Kidney (tissue), 14 donors: Measurements from ENCODE around the gene GNL1. TPM values are rescaled to one million over a fixed set of nuclear protein-coding genes. Genes with fewer than 3 reads are reported as not detected.

Experiments used
- DNase-seq, 5 donors: peaks; one replicate each; pipeline ENCODE4 v3.0.0-alpha.2; 2013 to 2020
- FAIRE-seq: peaks from 2 replicates; lab custom pipeline; 2012; peaks lifted over from hg19 to GRCh38; lab: Jason Lieb, UNC
- H3K27ac ChIP-seq, 2 donors: one replicate each; pipeline ENCODE4 v1.7.0; 2013; ENCODE audit warnings: low read depth in 2 of 2, low read length in 2 of 2, inconsistent platforms in 1 of 2
- H3K27me3 ChIP-seq: one replicate; pipeline ENCODE4 v1.7.1; 2013; ENCODE audit warnings: low read length, inconsistent platforms; ENCODE audit not compliant: control insufficient read depth, insufficient read depth
- H3K36me3 ChIP-seq, 3 donors: one replicate each; pipeline versions ENCODE4 v1.7.0 to v1.7.1; 2013; ENCODE audit warnings: low read length in 3 of 3, control low read depth in 1 of 3, inconsistent platforms in 1 of 3; ENCODE audit not compliant: insufficient read depth in 3 of 3, control insufficient read depth in 2 of 3
- H3K4me1 ChIP-seq, 3 donors: one replicate each; pipeline versions ENCODE4 v1.7.0 to v1.7.1; 2013; ENCODE audit warnings: low read length in 3 of 3, inconsistent platforms in 1 of 3, low read depth in 1 of 3; ENCODE audit not compliant: control insufficient read depth in 2 of 3, insufficient read depth in 2 of 3
- H3K4me3 ChIP-seq, 3 donors: one replicate each; pipeline versions ENCODE4 v1.7.0 to v1.8.1; 2013; ENCODE audit warnings: low read length in 3 of 3, control low read depth in 1 of 3, inconsistent platforms in 1 of 3
- H3K9ac ChIP-seq, 3 donors: one replicate each; pipeline versions ENCODE4 v1.7.0 to v1.7.1; 2013; ENCODE audit warnings: low read length in 3 of 3, control low read depth in 1 of 3, inconsistent platforms in 1 of 3
- H3K9me3 ChIP-seq, 3 donors: one replicate each; pipeline versions ENCODE4 v1.7.0 to v1.7.1; 2013; ENCODE audit warnings: low read length in 3 of 3, control low read depth in 1 of 3, inconsistent platforms in 1 of 3; ENCODE audit not compliant: control insufficient read depth in 2 of 3, insufficient read depth in 1 of 3
- CTCF ChIP-seq: IDR thresholded peaks from 3 replicates; pipeline ENCODE4 v1.5.1; 2012; ENCODE audit warnings: mild to moderate bottlenecking, moderate library complexity, borderline replicate concordance; ENCODE audit not compliant: insufficient read depth; ENCODE audit errors: extremely low read depth
- intact Hi-C: fragments of 100-400 bp; cut with DNase I; formaldehyde crosslinking; loops from one replicate; pipeline ENCODE4 v1.11.1; 2022
- microRNA-seq: library from miRNA; unstranded; fragments of <30 nt; microRNA quantifications from one replicate; pipeline ENCODE4 v1.2.0, GENCODE V29; 2020
- polyA plus RNA-seq: library from polyadenylated mRNA; stranded (reverse); fragments of 350-450 nt; fragmentation: Illumina TruSeq; extraction: RNeasy Lipid Tissue Mini Kit (QIAGEN cat#74804); gene quantifications from one replicate; pipeline ENCODE4 v1.2.3, GENCODE V29; 2014; ENCODE audit warnings: low read depth, low replicate concordance; ENCODE audit not compliant: insufficient read depth
- total RNA-seq: library from RNA; stranded (reverse); fragmentation: NEBNext Ultra II Directional; extraction: Animal tissue kit (Norgen Biotek cat#: 25700); gene quantifications from one replicate; pipeline ENCODE4 v1.2.1, GENCODE V29; 2021
- donor health status: control.
- donor health status: control.
- donor health status: control.
- donor health status: control.
- donor health status: control.
- donor health status: DM: yes; HTN: yes; CAD: no.
- donor health status: Normal renal cell carcinoma (clear cell type).

Gene GNL1
- total and polyA plus RNA-seq, 2 donors from 2014 or later: 64.9 to 70.4 TPM

GRCh38 chr6:30494291-30494861 lies 61.9 kb downstream of the GNL1 start:
- no peak overlapping the region for H3K4me3 ChIP-seq

GRCh38 chr6:30493643-30494250 lies 62.5 kb downstream of the GNL1 start:
- FAIRE-seq (no peak), DNase-seq (no peak)
- Histone ChIP-seq H3K27ac (peak overlapping the region in 1 of 2 donors; percentile 10), H3K4me3 (no peak overlapping the region), H3K36me3 (peaks cover 2 to 26% (median 8%) of the 10 kb centered on the region in 3 donors), H3K9me3 (no peaks in the 10 kb centered on the region), H3K4me1 (peaks cover 0 to 8% (median 7%) of the 10 kb centered on the region in 3 donors), H3K27me3 (no peaks in the 10 kb centered on the region), H3K9ac (no peak overlapping the region)
- TF ChIP-seq CTCF: no peak
- intact Hi-C loops: no loop called here

More at GRCh38 chr6:30494291-30494861, 61.9 kb downstream of the GNL1 start:
- Histone ChIP-seq H3K4me1 (peaks cover 0 to 8% (median 7%) of the 10 kb centered on the region in 3 donors), H3K27me3 (no peaks in the 10 kb centered on the region), H3K9me3 (no peaks in the 10 kb centered on the region), H3K9ac (no peak overlapping the region), H3K36me3 (peaks cover 2 to 26% (median 8%) of the 10 kb centered on the region in 3 donors), H3K27ac (no peak overlapping the region)
- DNase-seq: no peak
- no peak for FAIRE-seq
- no peak for TF ChIP-seq CTCF
- intact Hi-C loops: no loop called here

GRCh38 chr6:30491991-30492952 lies 64.0 kb downstream of the GNL1 start:
- TF ChIP-seq CTCF: no peak
- Histone ChIP-seq H3K27ac (peak overlapping the region in 1 of 2 donors; percentile 20), H3K9me3 (no peaks in the 10 kb centered on the region), H3K36me3 (peaks cover 2 to 26% (median 8%) of the 10 kb centered on the region in 3 donors), H3K4me1 (peaks cover 0 to 8% (median 7%) of the 10 kb centered on the region in 3 donors), H3K9ac (peak overlapping the region in 2 of 3 donors; percentile 2 to 40), H3K27me3 (no peaks in the 10 kb centered on the region), H3K4me3 (peak overlapping the region in 2 of 3 donors; percentile 24 to 93)
- intact Hi-C loops: no loop called here
- no peak for FAIRE-seq
- no peak for DNase-seq

Small RNAs within 50 kb of the gene (microRNA-seq; reads per million reads assigned to microRNA genes)
- 34.5 reads per million, percentile 39 among the genes with 10 or more reads in this experiment for gene MIR877

Other genes with a start within 250 kb of the GNL1 start
- gene TRIM39, start 229.6 kb downstream of the GNL1 start, total RNA-seq: 17.7 TPM
- 8.6 TPM for gene TRIM39, start 229.6 kb downstream of the GNL1 start, polyA plus RNA-seq
- gene RPP21, start 211.3 kb downstream of the GNL1 start, total RNA-seq: 34.5 TPM
- 73.9 TPM for gene RPP21, start 211.3 kb downstream of the GNL1 start, polyA plus RNA-seq
- 525 TPM for gene HLA-E, start 67.0 kb downstream of the GNL1 start, total RNA-seq
- 387 TPM for gene HLA-E, start 67.0 kb downstream of the GNL1 start, polyA plus RNA-seq
- 9.3 TPM for gene PRR3, start 806 bp upstream of the GNL1 start, total RNA-seq
- gene PRR3, start 806 bp upstream of the GNL1 start, polyA plus RNA-seq: 7.9 TPM
- gene ABCF1, start 15.0 kb upstream of the GNL1 start, total RNA-seq: 47.2 TPM
- 32.9 TPM for gene ABCF1, start 15.0 kb upstream of the GNL1 start, polyA plus RNA-seq
- gene PPP1R10, start 60.8 kb upstream of the GNL1 start, total RNA-seq: 65.0 TPM
- gene PPP1R10, start 60.8 kb upstream of the GNL1 start, polyA plus RNA-seq: 19.7 TPM
- gene MRPS18B, start 61.4 kb upstream of the GNL1 start, total RNA-seq: 62.1 TPM
- gene MRPS18B, start 61.4 kb upstream of the GNL1 start, polyA plus RNA-seq: 135 TPM
- 10.4 TPM for gene ATAT1, start 70.4 kb upstream of the GNL1 start, total RNA-seq
- gene ATAT1, start 70.4 kb upstream of the GNL1 start, polyA plus RNA-seq: 12.4 TPM
- 27.4 TPM for gene C6orf136, start 90.6 kb upstream of the GNL1 start, total RNA-seq
- 45.6 TPM for gene C6orf136, start 90.6 kb upstream of the GNL1 start, polyA plus RNA-seq
- gene DHX16, start 116.5 kb upstream of the GNL1 start, total RNA-seq: 30.5 TPM
- 26.7 TPM for gene DHX16, start 116.5 kb upstream of the GNL1 start, polyA plus RNA-seq
- 51.9 TPM for gene PPP1R18, start 130.2 kb upstream of the GNL1 start, total RNA-seq
- gene PPP1R18, start 130.2 kb upstream of the GNL1 start, polyA plus RNA-seq: 17.1 TPM
- 14.2 TPM for gene NRM, start 134.5 kb upstream of the GNL1 start, total RNA-seq
- 14.2 TPM for gene NRM, start 134.5 kb upstream of the GNL1 start, polyA plus RNA-seq
- gene MDC1, start 160.8 kb upstream of the GNL1 start, total RNA-seq: 47.9 TPM
- 9.5 TPM for gene MDC1, start 160.8 kb upstream of the GNL1 start, polyA plus RNA-seq
- 295 TPM for gene TUBB, start 163.9 kb upstream of the GNL1 start, total RNA-seq
- 197 TPM for gene TUBB, start 163.9 kb upstream of the GNL1 start, polyA plus RNA-seq
- 227 TPM for gene FLOT1, start 186.2 kb upstream of the GNL1 start, total RNA-seq
- gene FLOT1, start 186.2 kb upstream of the GNL1 start, polyA plus RNA-seq: 317 TPM
- gene IER3, start 188.1 kb upstream of the GNL1 start, total RNA-seq: 59.5 TPM
- gene IER3, start 188.1 kb upstream of the GNL1 start, polyA plus RNA-seq: 94.3 TPM